ENCODE results near the gene SCOC.

The SCOC gene

DNA sequence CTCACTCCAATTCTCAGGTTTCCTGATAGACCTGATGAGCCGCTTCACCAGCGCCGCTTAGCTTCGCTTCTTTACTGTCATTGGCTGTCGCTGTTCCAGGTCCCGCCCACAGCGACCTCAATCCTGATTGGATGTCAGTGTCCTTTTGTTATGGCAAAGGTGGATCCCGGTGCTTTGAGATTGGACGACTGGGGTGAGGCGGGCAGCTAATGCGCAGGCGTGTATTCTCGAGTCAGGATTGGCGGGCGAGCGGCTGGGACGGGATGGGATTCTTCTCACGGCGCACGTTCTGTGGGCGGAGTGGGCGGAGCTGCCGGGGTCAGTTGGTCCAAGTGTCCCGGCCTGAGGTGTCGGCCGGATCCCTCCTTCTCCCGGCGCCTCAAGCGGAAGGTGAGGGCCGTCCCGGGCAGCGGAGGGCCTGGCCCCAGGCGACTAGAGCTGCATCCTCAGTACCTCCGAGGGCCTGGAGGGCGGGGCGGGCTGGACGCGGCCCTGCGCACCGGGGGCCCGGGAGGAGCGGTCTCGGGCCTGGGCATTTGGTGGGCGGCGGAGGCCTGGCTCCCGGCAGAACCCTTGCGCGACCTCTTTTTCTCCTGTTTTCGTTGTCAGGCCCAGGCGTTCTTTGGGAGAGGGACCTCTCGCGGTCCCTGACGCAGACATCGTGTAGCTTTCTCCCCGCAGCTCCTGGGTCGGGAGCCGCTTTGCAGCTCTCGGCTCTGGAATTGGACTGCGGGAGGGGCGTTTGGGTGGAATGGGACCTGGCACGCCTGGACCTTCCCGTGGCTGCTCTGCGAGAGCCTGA, at the start of gene SCOC:
Gene SCOC (plus strand): TSS at position 319 of the 802 bp plus-strand sequence. CDS start 5,525 bp downstream, outside the sequence.
- in situ Hi-C loops (cut with MboI; ENCODE audit: low sequenced_read_pairs): no loop called here

DNA sequence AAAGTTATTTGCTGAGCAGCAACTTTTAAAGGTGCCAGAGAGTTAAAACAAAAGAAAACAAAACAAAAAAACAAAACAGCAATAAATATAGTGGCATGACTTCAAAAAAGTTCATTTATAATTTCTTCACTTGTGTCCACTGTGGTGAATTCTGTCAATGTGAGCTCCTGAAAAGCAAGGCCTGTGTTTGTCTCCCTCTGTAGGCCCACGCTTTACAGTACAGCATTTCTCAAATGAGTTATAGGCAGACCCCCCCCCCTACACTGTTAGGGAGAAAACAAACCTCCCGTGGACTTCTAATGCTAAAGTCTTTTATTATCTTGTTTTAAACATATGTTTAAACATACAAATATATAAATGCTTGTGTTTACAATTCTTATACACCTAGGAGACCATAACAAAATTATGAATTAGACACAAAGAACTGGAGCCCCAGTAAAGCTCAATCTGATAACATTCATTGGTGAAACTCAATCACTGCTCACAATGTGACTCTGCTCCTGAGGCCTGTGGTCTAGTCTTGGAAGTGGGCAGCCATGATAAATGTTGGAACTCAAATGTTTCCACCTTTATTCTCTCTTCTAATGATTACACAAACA, 47.0 kb upstream of the SCOC start:
- in situ Hi-C loops (cut with MboI; ENCODE audit: low sequenced_read_pairs): no loop called here

DNA sequence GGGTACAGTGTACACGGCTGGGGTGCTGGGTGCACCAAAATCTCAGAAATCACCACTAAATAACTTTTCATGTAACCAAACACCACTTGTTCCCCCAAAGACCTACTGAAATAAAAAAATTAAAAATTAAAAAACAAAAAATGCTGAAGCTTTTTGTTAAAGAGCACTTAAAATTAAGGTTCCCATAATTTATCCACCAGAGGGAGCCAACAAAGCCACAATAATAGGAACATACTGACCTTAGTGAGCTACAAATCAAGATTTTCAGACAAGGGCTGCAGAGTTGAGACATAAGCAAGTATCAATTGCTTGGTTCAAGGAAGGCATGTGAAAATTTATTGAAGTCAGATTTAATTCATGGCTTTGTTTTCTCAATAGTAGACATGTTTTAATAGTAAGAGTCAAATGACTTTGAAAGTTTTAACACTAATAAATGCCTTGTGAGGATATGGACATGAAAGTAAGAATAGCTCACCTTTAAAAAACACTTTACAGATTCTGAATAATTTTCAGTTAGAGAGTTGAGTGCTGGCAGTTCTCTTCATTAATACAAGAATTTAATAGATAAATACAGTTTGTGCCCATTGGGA, 43.0 kb upstream of the SCOC start:
- in situ Hi-C loops (cut with MboI; ENCODE audit: low sequenced_read_pairs): no loop called here

GRCh38 chr4:140331245-140331644, 42.2 kb upstream of the SCOC start:
- in situ Hi-C loops (cut with MboI; ENCODE audit: low sequenced_read_pairs): no loop called here

- in situ Hi-C loops (cut with MboI; ENCODE audit: low sequenced_read_pairs): no loop called here
Observed at GRCh38 chr4:140331876-140332275, 41.6 kb upstream of the SCOC start.

DNA sequence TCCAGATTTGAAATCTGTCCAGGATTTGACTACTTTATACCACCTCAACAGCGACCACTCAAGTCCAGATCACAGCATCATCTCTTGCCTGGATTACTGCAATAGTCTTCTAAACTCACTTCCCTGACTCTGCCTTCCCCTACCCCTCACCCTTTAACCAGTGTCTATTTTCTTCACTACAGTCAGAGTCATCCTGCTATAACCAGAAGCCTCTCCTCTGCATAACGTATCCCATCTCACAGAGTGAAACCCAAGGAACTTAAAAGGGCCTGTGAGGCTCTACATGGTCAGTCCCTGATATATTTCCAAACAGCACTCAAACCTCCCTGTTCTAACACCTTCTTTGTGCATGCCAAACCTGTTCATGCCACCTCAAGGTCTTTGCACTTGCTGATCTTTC, 40.7 kb upstream of the SCOC start:
- in situ Hi-C loops (cut with MboI; ENCODE audit: low sequenced_read_pairs): no loop called here

DNA sequence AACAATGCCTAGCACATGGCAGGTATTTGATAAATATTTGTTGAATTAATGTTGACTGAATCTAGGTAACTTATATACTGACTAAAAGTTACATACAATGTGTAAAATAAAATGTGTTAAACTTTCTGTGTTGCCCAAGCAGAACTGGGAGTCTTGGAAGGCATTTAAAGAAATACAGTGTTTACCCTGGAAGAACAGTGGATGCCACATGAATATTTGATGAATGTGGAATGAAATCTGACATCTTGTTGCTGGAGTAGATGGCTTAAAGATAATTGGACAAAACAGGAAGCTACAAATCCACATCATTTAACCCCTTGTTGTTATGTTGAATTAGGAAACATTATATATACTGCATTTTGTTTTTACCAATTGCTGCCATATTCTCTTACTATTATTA, 39.9 kb upstream of the SCOC start:
- in situ Hi-C loops (cut with MboI; ENCODE audit: low sequenced_read_pairs): no loop called here

GRCh38 chr4:140335076-140335475, 38.4 kb upstream of the SCOC start:
- in situ Hi-C loops (cut with MboI; ENCODE audit: low sequenced_read_pairs): no loop called here

DNA sequence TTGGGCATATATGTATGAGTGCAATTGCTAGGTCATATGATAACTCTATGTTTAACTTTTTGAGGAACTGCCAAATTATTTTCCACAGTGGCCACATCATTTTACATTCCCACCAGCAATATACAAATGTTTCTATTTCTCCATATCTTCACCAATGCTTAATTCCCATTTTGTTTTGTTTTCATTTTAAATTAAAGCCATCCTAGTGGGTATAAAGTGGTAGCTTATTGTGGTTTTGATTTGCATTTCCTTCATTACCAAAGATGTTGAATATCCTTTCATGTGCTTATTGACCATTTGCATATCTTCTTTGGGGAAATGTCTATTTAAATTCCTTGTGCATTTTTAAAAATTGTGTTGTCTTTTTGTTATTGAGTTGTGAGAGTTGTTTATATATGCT, 36.7 kb upstream of the SCOC start:
- in situ Hi-C loops (cut with MboI; ENCODE audit: low sequenced_read_pairs): no loop called here

DNA sequence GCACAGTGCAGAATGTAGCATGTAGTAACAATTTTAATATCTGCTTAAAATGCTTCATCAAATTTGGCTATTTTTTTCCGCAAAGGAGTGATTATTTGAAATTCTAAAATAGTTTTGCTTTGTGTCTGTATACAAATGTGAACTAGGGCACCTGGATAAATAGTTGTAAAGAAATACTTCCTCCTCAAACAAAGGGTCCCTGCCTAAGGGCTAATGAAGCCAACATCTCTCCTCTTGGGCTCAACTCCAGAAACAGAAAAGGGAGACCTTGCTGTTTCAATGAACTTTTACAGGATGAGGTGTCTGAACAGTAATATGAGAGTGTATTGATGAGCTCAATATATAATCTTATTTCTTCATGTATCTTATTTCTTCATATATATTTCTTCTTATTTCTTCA, 30.8 kb upstream of the SCOC start:
- in situ Hi-C loops (cut with MboI; ENCODE audit: low sequenced_read_pairs): no loop called here

DNA sequence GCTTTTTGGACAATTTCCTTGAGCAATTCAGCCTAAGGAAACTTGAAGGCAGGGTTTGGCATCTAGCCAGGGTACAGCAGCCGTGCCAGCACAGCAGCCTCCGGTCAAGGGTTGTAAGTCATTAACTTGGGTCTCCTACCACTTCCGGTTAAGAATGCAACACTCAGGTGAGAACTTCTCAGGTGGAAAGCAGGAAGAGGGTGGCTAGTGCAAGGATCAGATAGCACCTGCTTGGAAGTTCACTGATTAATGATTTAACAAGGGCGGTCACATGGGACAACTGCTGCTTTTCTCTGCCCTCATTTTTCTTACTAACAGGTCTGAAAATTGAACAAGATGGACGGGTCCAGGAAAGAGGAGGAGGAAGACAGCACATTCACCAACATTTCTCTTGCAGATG, 30.1 kb upstream of the SCOC start:
- in situ Hi-C loops (cut with MboI; ENCODE audit: low sequenced_read_pairs): no loop called here

DNA sequence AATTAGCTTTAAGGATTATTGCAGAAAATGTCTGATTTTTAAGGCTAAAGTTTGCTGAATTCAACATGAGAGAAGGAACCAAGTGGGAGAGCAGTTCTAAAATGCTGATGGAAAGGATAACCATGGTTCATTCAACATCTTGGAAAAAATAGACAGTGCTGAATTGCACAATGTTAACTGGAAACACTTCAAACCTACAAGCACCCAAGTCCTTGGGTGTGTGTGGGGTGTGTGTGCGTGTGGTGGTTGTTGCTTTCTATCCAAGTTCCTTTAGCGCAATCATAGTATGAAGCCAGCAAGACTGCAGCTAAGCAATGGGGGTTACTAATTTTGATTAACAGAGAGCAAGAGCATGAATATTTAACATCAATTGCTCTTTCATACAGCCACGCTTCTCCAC, 29.3 kb upstream of the SCOC start:
- in situ Hi-C loops (cut with MboI; ENCODE audit: low sequenced_read_pairs): no loop called here

- in situ Hi-C loops (cut with MboI; ENCODE audit: low sequenced_read_pairs): no loop called here
Observed at GRCh38 chr4:140344621-140345020, 28.8 kb upstream of the SCOC start.

- in situ Hi-C loops (cut with MboI; ENCODE audit: low sequenced_read_pairs): no loop called here
Observed at GRCh38 chr4:140346136-140346535, 27.3 kb upstream of the SCOC start.

DNA sequence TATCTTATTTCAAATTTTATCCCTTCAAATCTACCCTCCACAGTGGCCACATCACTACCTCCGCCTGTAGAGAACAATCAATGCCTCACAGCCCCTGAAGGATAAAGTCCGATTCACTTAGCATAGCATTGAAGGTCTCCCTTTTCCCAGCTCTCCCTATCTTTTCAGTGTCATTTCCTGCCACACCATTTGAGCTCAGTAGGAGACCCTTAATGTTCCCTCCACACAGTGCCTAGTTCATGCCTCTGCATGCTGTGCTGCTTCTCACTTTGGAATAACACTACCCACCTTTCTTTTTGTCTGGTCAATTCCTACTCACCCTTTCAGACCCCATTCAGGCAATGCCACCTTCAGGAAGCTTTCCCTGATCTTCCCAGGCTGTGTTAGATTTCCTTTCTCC, 23.6 kb upstream of the SCOC start:
- in situ Hi-C loops (cut with MboI; ENCODE audit: low sequenced_read_pairs): no loop called here

- in situ Hi-C loops (cut with MboI; ENCODE audit: low sequenced_read_pairs): no loop called here
Observed at GRCh38 chr4:140351093-140352075, 22.1 kb upstream of the SCOC start.

DNA sequence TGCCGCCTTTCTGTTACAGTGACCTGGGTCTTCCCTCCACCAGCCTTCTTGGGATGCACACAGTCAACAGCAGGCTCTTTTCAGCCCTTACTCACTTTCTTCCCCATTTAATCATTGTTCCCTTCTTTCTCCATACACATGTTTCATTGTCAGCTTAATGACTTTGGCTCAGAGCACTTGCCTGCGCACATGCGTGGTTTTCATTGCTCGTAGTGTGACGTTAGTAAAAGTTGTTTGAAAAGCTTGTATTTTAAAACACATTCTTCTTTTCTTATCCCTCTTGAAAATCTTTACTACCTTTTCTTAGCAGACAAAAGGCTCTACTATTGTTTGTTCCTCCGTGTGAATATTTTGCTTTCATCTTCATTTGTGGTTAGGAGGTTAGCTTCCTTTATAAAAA, 19.7 kb upstream of the SCOC start:
- in situ Hi-C loops (cut with MboI; ENCODE audit: low sequenced_read_pairs): no loop called here

DNA sequence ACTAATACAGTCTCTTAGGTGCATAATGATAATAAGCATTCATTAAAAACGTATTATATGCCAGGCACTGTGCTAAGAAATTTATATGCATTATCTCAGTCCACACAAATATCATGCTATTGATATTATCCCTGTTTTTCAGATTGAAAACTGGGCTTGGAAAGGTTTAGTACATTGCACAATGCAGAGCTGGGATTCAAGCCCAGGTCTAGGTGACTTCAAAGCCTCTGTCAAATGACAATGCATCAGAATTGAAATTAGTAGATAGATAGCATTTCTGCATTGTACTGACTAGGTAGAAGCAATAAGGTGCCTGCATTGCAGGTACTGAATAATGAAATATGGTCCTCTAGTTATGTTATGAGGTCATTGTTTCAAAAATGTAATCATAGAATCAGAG, 18.2 kb upstream of the SCOC start:
- in situ Hi-C loops (cut with MboI; ENCODE audit: low sequenced_read_pairs): no loop called here

DNA sequence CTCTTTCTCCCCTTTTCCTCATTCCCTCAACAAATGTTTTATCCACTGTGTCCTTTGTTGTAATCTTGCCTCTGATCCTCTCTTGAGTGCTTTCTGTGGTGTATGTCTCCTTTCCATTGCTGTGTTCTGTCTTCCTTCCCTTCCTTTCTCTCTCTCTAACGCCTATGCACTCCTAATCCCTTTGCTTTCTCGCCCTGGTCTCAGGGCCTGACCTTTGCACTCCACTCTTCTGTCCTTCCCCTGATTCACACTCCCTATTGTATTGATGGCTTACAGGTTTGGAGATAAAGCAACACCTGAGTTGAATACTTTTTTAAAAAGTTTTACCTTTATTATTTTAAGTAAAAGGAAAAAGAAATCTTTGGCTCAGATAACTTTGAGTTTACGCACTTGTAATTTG, 15.6 kb upstream of the SCOC start:
- in situ Hi-C loops (cut with MboI; ENCODE audit: low sequenced_read_pairs): no loop called here

DNA sequence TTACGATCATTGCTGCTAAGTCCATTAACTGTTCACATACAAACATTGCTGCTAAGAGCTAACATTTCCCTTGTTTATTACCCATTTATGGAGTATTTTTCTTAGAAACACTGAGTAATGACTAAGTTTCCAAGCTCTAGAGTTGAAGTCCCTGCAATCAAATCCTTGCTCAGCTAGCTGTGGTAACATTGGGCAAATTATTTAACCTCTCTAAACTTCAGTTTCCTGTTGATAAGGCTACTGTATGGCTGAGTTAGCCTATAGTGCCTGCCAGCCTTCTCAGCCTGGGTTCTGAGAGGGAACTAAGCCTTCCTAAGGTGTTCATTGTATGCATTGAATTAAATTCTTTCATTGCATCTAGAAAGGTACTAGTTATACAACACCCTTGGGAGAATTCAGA, 15.2 kb upstream of the SCOC start:
- in situ Hi-C loops (cut with MboI; ENCODE audit: low sequenced_read_pairs): no loop called here
